Lung microvascular endothelial cell (primary cell): Measurements from ENCODE around the gene TSPAN4. TPM values are rescaled to one million over a fixed set of nuclear protein-coding genes. Genes with fewer than 3 reads are reported as not detected.
A peak's percentile ranks its signal among the peaks of the same experiment; 100 is the strongest.

ENCODE experiments used
- DNase-seq, 2 donors: peaks; one replicate each; pipeline versions ENCODE4 v3.0.0 to v3.0.0-alpha.2; 2010; ENCODE audit warnings: low read depth in 2 of 2
- total RNA-seq: library from RNA; depleted of rRNA; stranded (reverse); fragments of >200 nt; gene quantifications from 2 replicates; pipeline ENCODE4 v1.2.1, GENCODE V29; 2014

Gene TSPAN4
- total RNA-seq, 1 donor from 2014 or later = 182 TPM

GRCh38 chr11:803770-804598 lies 38.7 kb upstream of the TSPAN4 start:
- peak in 1 of 2 donors; percentile 30 for DNase-seq

GRCh38 chr11:804599-804964 lies 38.1 kb upstream of the TSPAN4 start:
- DNase-seq = no peak

DNA sequence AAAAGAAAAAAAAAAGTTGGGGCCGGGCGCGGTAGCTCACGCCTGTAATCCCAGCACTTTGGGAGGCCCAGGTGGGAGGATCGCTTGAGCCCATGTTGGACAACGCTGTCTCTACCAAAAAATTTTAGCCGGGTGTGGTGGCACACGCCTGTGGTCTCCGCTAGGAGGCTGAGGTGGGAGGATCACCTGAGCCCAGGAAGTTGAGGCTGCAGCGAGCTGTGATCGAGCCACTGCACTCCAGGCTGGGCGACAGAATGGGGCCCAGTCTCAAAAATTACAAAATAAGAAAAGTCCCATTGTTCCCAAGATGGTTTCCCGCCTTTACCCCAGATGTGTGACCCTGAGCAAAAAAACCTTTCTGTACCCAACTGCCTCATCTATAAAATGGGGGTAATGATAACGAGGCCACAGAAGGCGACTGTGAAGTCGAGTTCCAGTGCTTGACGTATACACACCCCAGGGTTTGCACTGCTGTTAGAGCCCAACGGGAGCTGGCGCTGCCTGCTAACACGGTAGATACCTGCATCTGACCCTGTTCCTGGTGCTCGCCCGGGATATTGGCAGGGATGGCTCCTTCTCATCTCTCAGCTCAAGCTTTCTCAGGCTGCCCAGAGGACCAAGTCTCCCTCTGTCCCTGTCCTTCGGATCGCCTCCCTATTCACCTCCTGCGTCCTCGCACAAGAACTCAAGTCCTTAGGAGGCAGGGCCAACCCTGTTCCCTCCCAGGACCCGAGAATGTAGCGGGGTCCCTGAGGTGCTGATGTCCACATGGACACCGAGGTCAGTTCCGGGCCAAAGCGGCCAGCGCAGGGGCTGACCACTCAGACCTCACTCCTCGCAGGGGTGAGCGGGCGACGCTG lies 34.0 kb upstream of the TSPAN4 start:
- DNase-seq = no peak

DNA sequence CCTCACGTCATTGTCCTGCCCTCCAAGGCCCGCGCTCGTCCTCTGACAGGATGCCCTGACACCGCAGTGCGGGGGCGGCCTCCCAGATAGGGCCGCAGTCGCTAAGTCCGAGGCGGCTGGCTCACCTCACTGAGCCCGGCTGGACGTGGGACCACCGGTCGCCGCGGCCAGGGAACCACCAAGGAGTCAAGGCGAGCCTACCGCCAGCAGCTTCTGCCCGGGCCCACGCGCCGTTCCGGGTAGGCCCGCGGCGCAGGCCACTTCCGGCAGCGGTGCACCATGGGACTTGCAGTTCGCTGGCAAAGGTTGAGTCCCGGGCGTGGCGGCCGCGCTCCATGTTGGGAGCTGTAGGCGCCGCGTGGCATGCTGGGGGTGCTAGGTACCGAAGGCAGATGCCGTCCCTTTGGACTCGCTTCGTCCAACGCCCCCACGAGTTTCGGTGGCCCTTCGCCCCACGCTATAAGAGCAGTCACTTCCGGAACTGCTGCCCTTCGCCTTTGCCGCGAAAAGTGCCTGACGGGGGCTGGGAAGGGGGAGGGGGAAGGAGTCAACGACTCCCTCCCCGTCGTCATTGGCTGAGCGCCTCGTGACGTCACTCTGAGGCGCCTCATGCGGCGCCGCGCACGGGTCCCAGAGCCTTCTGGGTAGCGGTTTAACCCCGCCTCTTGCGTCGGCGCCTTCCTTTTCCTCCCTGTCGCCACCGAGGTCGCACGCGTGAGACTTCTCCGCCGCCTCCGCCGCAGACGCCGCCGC lies 33.2 kb upstream of the TSPAN4 start, which contains the start of gene RPLP2:
Gene RPLP2, plus strand, starts transcription at position 681 of the 753 bp plus-strand sequence. CDS start 268 bp downstream, outside the sequence.
- peak; percentile 98 for DNase-seq

DNA sequence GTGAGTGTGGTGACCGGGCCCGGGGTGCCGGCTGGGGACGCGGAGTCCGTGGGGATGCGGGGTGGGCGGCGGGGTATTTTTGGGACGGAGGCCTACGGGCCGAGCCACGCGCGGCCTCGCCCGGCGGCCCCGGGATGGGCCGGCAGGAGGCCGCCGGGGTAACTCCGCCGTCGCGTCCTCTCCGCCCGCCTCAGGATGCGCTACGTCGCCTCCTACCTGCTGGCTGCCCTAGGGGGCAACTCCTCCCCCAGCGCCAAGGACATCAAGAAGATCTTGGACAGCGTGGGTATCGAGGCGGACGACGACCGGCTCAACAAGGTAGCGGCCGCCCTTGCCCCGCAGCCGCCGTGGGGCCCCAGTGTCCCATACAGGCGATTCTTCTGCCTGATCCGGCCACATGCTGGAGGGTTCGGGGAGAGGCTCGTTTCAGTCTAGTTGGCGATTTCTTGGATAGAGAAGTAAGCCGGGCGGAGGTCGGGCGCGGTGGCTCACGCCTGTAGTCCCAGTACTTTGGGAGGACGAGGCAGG lies 32.5 kb upstream of the TSPAN4 start:
- no peak for DNase-seq

GRCh38 chr11:811446-812245 lies 31.0 kb upstream of the TSPAN4 start:
- DNase-seq = peak in 1 of 2 donors; percentile 59

- no peak for DNase-seq
These were observed 30.3 kb upstream of the TSPAN4 start for GRCh38 chr11:812390-812789.

GRCh38 chr11:813072-813455 lies 29.6 kb upstream of the TSPAN4 start:
- no peak for DNase-seq

GRCh38 chr11:813456-814096 lies 29.1 kb upstream of the TSPAN4 start:
- DNase-seq = no peak

DNA sequence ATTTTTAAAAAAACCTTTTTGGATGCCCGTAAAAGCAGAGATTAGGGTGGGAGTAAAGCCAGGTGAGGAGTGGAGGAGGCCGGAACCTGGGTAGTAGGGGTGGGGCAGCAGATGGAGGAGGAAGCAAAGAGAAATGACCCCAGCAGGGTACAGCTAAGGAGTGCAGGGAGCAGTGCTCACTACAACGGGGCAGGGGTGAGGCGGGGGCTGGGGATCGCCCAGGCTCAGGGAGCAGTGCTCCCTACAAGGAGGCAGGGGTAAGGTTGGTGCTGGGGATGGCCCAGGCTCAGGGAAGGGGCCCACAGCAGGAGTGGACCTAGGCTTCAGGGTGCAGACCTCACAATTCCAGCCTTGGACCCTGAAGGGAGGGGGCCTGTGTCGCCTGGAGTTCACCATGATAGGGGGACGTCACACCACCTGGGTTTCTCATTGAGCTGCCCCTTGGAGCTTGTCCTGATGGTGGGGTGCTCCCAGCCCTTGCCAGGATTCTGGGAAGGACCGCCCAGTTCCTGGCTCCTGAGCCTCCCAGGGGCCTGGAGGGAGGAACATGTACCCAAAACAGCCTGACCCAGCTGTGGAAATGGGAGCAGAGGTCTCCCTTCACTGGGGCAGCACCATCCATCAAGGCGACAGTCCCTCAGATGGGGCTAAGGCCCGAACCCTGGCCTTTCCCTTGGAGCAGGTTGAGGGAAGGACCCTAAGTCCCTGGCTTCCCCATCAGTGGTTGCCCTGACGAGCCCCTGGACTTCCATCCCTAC lies 26.8 kb upstream of the TSPAN4 start:
- DNase-seq = no peak

GRCh38 chr11:816433-816779 lies 26.2 kb upstream of the TSPAN4 start:
- DNase-seq = no peak

DNA sequence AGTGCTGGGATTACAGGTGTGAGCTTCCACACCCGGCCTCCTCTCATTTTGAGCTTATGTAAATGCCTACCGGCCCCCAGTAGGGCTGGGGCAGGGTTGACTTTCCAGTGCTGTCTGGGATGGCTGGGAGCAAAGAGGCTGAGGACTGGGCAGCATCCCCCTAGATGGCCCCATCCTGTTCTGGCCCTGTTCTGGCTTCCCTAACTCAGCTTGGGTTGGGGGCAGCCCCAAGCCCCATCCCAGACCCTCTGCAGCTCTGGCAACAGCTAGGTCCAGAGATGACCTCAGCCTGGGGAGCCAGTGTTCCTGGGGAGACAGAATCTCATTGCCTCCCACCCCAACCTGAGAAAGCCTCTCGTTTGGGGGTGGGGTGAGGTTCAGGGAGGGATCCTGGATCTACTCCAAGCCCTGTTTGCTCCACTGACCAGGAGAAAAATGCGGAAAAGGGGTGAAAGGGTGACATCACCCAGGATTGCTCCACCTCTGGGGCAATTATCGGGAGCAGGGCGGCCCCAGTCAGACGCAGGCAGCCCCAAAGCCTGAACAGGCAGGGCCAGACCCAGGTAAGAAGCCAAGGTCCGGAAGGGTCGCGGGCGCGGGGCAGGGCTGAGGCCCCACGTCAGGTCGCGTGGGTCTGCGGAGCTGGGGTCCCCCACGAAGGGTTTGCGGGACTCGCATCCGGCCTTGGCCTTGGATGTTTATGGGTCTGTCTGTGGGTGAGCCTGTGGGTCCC lies 24.1 kb upstream of the TSPAN4 start, which contains the start of gene PNPLA2:
Gene PNPLA2, plus strand, starts transcription at position 519 of the 733 bp plus-strand sequence. CDS start 805 bp downstream, outside the sequence.
- DNase-seq = no peak

- peak; percentile 89 to 93 for DNase-seq
These were observed 23.3 kb upstream of the TSPAN4 start for GRCh38 chr11:819129-819931.

DNA sequence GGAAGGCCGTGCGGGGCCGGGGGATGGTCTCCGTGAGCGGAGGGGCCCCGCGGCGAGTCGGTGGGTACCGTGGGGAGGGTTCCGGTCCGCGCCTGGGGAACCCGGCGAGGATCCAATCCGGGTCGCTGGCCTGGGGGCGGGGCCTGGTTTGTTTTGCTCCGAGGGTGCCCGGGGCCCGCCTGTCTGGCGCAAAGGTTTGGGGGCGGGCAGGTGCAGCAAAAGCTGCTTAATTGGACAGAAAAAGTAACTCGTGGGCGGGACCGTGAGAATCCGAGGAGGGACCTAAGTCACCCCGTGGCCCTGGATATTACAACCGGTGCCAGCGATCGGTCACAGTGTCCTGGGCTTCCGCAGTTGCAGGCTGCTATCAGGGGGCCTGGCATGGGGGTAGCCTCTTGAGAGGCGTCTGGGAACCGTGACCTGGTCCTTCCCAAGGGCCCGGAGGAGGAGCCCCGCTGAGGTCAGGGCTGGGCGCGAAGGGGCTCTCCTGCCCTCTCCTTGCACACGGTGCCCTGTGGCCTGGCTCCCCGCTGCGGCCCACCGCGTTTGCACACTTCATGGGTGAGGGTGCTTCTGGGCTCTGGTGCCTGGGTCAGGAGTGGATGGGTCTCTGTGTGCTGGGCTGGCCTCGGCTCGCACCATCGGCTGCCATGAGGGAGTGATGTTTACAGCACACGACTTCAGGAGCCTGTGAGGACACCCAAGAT lies 22.6 kb upstream of the TSPAN4 start:
- DNase-seq = peak; percentile 77 to 92

DNA sequence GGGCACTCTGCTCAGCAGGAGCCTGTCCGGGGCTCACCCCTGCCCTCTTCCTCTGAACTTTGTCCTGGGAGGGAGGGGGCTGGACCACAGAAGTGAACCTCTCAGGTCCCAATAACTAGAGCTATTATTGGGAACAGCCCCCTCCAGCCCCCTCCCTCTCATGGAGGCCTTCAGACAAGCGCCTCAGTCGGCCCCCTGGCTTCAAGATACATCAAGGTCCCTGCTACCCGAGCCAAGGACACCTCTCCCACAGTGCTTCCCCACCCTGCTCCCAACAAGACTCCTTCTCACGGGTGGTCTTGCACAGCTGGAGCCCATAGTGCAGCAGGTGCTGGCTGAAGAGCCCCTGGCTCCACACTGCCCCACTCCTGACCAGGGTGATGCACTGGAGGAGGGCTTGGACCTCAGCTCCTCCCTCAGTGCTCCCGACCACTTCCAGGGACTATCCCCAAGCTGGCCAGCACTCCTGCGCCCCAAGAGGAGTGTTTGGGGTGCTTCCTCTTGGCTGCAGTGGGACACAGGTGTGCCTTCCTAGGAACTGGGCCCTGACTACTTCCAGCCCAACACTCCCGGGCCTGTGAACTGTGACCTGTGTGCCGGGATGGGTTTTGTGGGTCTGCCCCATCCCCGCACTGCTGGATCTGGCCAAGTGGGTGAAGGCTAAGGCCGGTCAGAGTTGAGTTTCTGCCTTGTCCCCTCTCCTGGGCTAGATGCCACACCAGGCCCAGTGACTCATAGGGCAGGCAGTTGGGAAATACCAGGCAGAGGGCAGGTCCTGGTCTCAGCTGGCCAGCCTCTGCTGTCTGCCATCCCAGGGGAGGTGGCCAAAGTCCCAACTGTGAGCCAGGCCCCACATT lies 21.8 kb upstream of the TSPAN4 start:
- peak in 1 of 2 donors; percentile 64 for DNase-seq
